ENCODE measurements around the gene DMRTA1.
A peak's percentile ranks its signal among the peaks of the same experiment; 100 is the strongest.

DMRTA1 gene

DNA sequence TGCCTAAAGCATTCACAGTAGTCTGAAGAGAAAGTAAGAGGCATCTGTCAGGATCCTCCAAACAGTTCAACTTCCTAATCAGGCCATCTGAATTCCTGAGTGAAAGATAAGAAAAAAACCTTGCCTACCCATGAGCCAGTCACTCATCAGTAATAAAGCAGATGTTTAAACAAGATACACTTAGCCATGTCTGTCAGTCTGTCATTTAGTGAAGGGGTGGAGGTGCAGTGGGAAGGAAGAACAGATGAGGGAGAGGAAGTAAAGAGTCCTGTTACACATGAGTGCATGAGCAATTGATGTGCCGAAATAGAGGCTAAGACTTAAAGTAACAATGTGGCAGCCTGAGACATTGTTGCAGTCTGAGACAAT, 29.9 kb upstream of the DMRTA1 start:
- no peak overlapping the region for H3K23ac ChIP-seq (ENCODE audit: low read length)
- no peak overlapping the region for H4K5ac ChIP-seq (ENCODE audit: low read length)
- no peak overlapping the region for H3K4me2 ChIP-seq (ENCODE audit: low read length)
- DNase-seq = peak; percentile 51
- H2BK15ac ChIP-seq (replicated peaks; ENCODE audit: low read depth) = no peak overlapping the region
- H3K56ac ChIP-seq (ENCODE audit: low read length) = no peak overlapping the region
- H3K27ac ChIP-seq (ENCODE audit: low read depth, low read length) = no peak overlapping the region
- H3K4ac ChIP-seq (ENCODE audit: low read depth, low read length) = no peak overlapping the region
- no peaks in the 10 kb centered on the region for H3K79me1 ChIP-seq (ENCODE audit: low read length)
- whole genome bisulfite sequencing (ENCODE audit: extremely low coverage, insufficient coverage, low lambda C conversion rate) = no CpG with 5 or more reads among the region's 1 CpG
- H3K18ac ChIP-seq (ENCODE audit: low read length) = no peak overlapping the region
- H4K8ac ChIP-seq (ENCODE audit: low read depth, low read length) = no peak overlapping the region
- no peak overlapping the region for H2AK5ac ChIP-seq (ENCODE audit: low read length)
- no peaks in the 10 kb centered on the region for H3K79me2 ChIP-seq (ENCODE audit: control insufficient read depth, insufficient read depth, low read length)
- H3K4me3 ChIP-seq (ENCODE audit: low read length) = no peak overlapping the region
- H3K27me3 ChIP-seq (ENCODE audit: insufficient read depth, low read length, poor library complexity) = no peaks in the 10 kb centered on the region
- H2BK5ac ChIP-seq (ENCODE audit: low read length) = no peak overlapping the region
- H3K4me1 ChIP-seq (ENCODE audit: control insufficient read depth, low read depth, low read length) = no peaks in the 10 kb centered on the region
- H2BK120ac ChIP-seq (ENCODE audit: low read depth, low read length) = no peak overlapping the region
- no peak overlapping the region for H3K9ac ChIP-seq (ENCODE audit: low read length)
- no peaks in the 10 kb centered on the region for H3K36me3 ChIP-seq (ENCODE audit: control insufficient read depth, insufficient read depth, low read length)

DNA sequence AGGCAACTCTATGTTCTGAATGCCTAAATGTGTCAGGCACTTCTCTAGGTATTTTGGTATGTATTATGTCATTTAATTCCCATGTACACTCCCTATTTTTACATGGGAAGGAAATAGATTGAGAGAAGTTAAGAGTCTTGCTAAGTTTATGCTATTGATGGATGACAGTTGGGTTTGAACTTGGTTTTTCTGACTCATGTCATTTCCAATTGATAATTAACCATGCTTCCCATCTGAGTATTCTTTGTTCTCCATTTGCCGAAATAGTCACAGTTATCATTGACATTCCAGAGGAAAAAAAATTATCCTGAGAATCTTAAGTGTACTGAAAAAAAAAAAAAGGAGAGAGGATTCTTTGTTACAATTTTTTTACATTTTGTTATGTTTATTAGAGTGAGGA, 23.1 kb upstream of the DMRTA1 start:
- Histone ChIP-seq H2BK120ac (ENCODE audit: low read depth, low read length) (no peak overlapping the region), H3K4me1 (ENCODE audit: control insufficient read depth, low read depth, low read length) (no peaks in the 10 kb centered on the region), H3K27ac (ENCODE audit: low read depth, low read length) (no peak overlapping the region), H3K36me3 (ENCODE audit: control insufficient read depth, insufficient read depth, low read length) (no peaks in the 10 kb centered on the region), H4K5ac (ENCODE audit: low read length) (no peak overlapping the region), H3K9ac (ENCODE audit: low read length) (no peak overlapping the region), H4K8ac (ENCODE audit: low read depth, low read length) (no peak overlapping the region), H3K4ac (ENCODE audit: low read depth, low read length) (no peak overlapping the region), H3K23ac (ENCODE audit: low read length) (no peak overlapping the region), H2BK15ac (replicated peaks; ENCODE audit: low read depth) (no peak overlapping the region), H3K4me2 (ENCODE audit: low read length) (no peak overlapping the region), H2BK5ac (ENCODE audit: low read length) (no peak overlapping the region), H3K56ac (ENCODE audit: low read length) (no peak overlapping the region), H3K18ac (ENCODE audit: low read length) (no peak overlapping the region), H3K79me2 (ENCODE audit: control insufficient read depth, insufficient read depth, low read length) (no peaks in the 10 kb centered on the region), H3K27me3 (ENCODE audit: insufficient read depth, low read length, poor library complexity) (no peaks in the 10 kb centered on the region), H3K79me1 (ENCODE audit: low read length) (no peaks in the 10 kb centered on the region), H3K4me3 (ENCODE audit: low read length) (no peak overlapping the region), H2AK5ac (ENCODE audit: low read length) (no peak overlapping the region)
- no CpG with 5 or more reads among the region's 1 CpG for WGBS (ENCODE audit: extremely low coverage, insufficient coverage, low lambda C conversion rate)
- no peak for DNase-seq

DNA sequence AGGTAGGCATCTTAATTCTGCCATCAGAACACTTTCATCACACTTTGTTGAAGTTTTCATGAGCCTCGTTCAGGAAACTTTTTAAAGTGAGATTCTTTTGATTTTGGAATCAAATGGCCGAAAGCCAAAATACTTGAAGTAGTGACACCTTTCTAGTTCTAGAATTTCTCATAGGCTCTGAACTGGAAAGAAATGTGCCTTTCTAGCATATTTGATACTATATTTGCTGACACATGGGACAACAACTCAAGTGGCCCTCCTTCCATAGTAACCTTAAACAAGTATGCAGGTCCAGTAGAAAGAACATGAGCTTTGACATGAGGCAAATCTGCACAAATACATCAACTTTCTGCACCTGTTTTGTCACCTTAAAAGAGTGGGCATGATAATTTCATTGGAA, 22.0 kb upstream of the DMRTA1 start:
- no peaks in the 10 kb centered on the region for H3K4me1 ChIP-seq (ENCODE audit: control insufficient read depth, low read depth, low read length)
- H4K8ac ChIP-seq (ENCODE audit: low read depth, low read length) = no peak overlapping the region
- H3K79me1 ChIP-seq (ENCODE audit: low read length) = no peaks in the 10 kb centered on the region
- H3K9ac ChIP-seq (ENCODE audit: low read length) = no peak overlapping the region
- H3K4me3 ChIP-seq (ENCODE audit: low read length) = no peak overlapping the region
- H3K18ac ChIP-seq (ENCODE audit: low read length) = no peak overlapping the region
- H2AK5ac ChIP-seq (ENCODE audit: low read length) = no peak overlapping the region
- DNase-seq = no peak
- no peaks in the 10 kb centered on the region for H3K79me2 ChIP-seq (ENCODE audit: control insufficient read depth, insufficient read depth, low read length)
- H4K5ac ChIP-seq (ENCODE audit: low read length) = no peak overlapping the region
- H3K36me3 ChIP-seq (ENCODE audit: control insufficient read depth, insufficient read depth, low read length) = no peaks in the 10 kb centered on the region
- H3K4me2 ChIP-seq (ENCODE audit: low read length) = no peak overlapping the region
- WGBS (ENCODE audit: extremely low coverage, insufficient coverage, low lambda C conversion rate) = no CpG with 5 or more reads among the region's 2 CpGs
- no peak overlapping the region for H3K27ac ChIP-seq (ENCODE audit: low read depth, low read length)
- H3K4ac ChIP-seq (ENCODE audit: low read depth, low read length) = no peak overlapping the region
- no peak overlapping the region for H2BK5ac ChIP-seq (ENCODE audit: low read length)
- no peaks in the 10 kb centered on the region for H3K27me3 ChIP-seq (ENCODE audit: insufficient read depth, low read length, poor library complexity)
- H3K23ac ChIP-seq (ENCODE audit: low read length) = no peak overlapping the region
- no peak overlapping the region for H3K56ac ChIP-seq (ENCODE audit: low read length)
- H2BK120ac ChIP-seq (ENCODE audit: low read depth, low read length) = no peak overlapping the region
- no peak overlapping the region for H2BK15ac ChIP-seq (replicated peaks; ENCODE audit: low read depth)

DNA sequence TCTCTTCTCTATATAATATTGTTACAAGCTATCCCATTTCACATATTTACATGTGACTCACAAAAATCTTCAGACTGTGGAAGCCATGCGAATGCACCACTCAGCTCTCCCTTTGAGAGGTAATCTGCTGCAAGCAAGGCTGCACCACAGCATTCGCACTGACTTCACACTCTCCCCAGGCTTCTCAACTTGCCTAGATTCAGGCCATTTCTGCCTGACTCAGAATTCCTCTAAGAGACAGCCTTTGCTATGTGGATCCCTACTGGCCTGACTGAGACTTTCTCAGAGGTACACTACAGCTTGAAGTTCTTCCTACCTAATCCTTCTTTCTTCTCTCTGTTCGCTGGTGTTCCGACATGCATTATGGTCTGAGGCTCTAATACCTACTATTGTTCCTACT, 21.1 kb upstream of the DMRTA1 start:
- no peak overlapping the region for H4K5ac ChIP-seq (ENCODE audit: low read length)
- H3K18ac ChIP-seq (ENCODE audit: low read length) = no peak overlapping the region
- no peak overlapping the region for H3K23ac ChIP-seq (ENCODE audit: low read length)
- H2AK5ac ChIP-seq (ENCODE audit: low read length) = no peak overlapping the region
- H3K79me1 ChIP-seq (ENCODE audit: low read length) = no peaks in the 10 kb centered on the region
- H3K4me1 ChIP-seq (ENCODE audit: control insufficient read depth, low read depth, low read length) = no peaks in the 10 kb centered on the region
- no peaks in the 10 kb centered on the region for H3K27me3 ChIP-seq (ENCODE audit: insufficient read depth, low read length, poor library complexity)
- no peak overlapping the region for H3K4me2 ChIP-seq (ENCODE audit: low read length)
- no peak overlapping the region for H3K27ac ChIP-seq (ENCODE audit: low read depth, low read length)
- no peak overlapping the region for H3K56ac ChIP-seq (ENCODE audit: low read length)
- H3K79me2 ChIP-seq (ENCODE audit: control insufficient read depth, insufficient read depth, low read length) = no peaks in the 10 kb centered on the region
- no peak overlapping the region for H3K4ac ChIP-seq (ENCODE audit: low read depth, low read length)
- H3K4me3 ChIP-seq (ENCODE audit: low read length) = no peak overlapping the region
- peak; percentile 93 for DNase-seq
- no peak overlapping the region for H2BK120ac ChIP-seq (ENCODE audit: low read depth, low read length)
- no CpG with 5 or more reads among the region's 4 CpGs for WGBS (ENCODE audit: extremely low coverage, insufficient coverage, low lambda C conversion rate)
- no peak overlapping the region for H4K8ac ChIP-seq (ENCODE audit: low read depth, low read length)
- no peak overlapping the region for H2BK15ac ChIP-seq (replicated peaks; ENCODE audit: low read depth)
- H3K9ac ChIP-seq (ENCODE audit: low read length) = no peak overlapping the region
- no peak overlapping the region for H2BK5ac ChIP-seq (ENCODE audit: low read length)
- H3K36me3 ChIP-seq (ENCODE audit: control insufficient read depth, insufficient read depth, low read length) = no peaks in the 10 kb centered on the region

GRCh38 chr9:22427226-22427880, 19.3 kb upstream of the DMRTA1 start:
- Histone ChIP-seq H3K18ac (ENCODE audit: low read length) (no peak overlapping the region), H3K23ac (ENCODE audit: low read length) (no peak overlapping the region), H3K4me1 (ENCODE audit: control insufficient read depth, low read depth, low read length) (no peaks in the 10 kb centered on the region), H3K9ac (ENCODE audit: low read length) (no peak overlapping the region), H3K79me1 (ENCODE audit: low read length) (no peaks in the 10 kb centered on the region), H3K36me3 (ENCODE audit: control insufficient read depth, insufficient read depth, low read length) (no peaks in the 10 kb centered on the region), H4K8ac (ENCODE audit: low read depth, low read length) (no peak overlapping the region), H3K4ac (ENCODE audit: low read depth, low read length) (no peak overlapping the region), H3K27me3 (ENCODE audit: insufficient read depth, low read length, poor library complexity) (no peaks in the 10 kb centered on the region), H3K27ac (ENCODE audit: low read depth, low read length) (no peak overlapping the region), H3K79me2 (ENCODE audit: control insufficient read depth, insufficient read depth, low read length) (no peaks in the 10 kb centered on the region), H2BK5ac (ENCODE audit: low read length) (no peak overlapping the region), H3K4me3 (ENCODE audit: low read length) (no peak overlapping the region), H2BK15ac (replicated peaks; ENCODE audit: low read depth) (no peak overlapping the region), H2AK5ac (ENCODE audit: low read length) (no peak overlapping the region), H2BK120ac (ENCODE audit: low read depth, low read length) (no peak overlapping the region), H3K56ac (ENCODE audit: low read length) (no peak overlapping the region), H4K5ac (ENCODE audit: low read length) (no peak overlapping the region), H3K4me2 (ENCODE audit: low read length) (no peak overlapping the region)
- no CpG with 5 or more reads among the region's 5 CpGs for WGBS (ENCODE audit: extremely low coverage, insufficient coverage, low lambda C conversion rate)
- DNase-seq = no peak

DNA sequence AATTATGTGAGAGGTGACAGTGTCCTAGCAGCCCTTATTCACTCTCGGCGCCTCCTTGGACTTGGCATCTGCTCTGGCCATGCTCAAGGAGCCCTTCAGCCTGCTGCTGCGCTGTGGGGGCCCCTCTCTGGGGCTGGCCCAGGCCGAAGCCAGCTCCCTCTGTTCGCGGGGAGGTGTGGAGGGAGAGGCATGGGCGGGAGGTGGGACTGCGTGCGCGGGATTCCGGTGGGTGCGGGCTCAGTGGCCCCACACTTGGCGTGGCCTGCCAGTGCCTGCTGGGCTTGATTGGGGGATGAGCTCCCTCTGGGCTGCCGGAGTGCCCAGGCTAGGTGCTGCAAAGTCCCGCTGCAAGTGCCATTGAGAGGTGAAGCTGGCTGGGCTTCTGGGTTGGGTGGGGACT, 12.9 kb upstream of the DMRTA1 start:
- Histone ChIP-seq H3K56ac (ENCODE audit: low read length) (no peak overlapping the region), H2BK120ac (ENCODE audit: low read depth, low read length) (no peak overlapping the region), H2AK5ac (ENCODE audit: low read length) (no peak overlapping the region), H3K18ac (ENCODE audit: low read length) (no peak overlapping the region), H3K79me1 (ENCODE audit: low read length) (no peaks in the 10 kb centered on the region), H4K5ac (ENCODE audit: low read length) (no peak overlapping the region), H3K4me3 (ENCODE audit: low read length) (no peak overlapping the region), H2BK15ac (replicated peaks; ENCODE audit: low read depth) (no peak overlapping the region), H3K4me2 (ENCODE audit: low read length) (no peak overlapping the region), H3K27me3 (ENCODE audit: insufficient read depth, low read length, poor library complexity) (no peaks in the 10 kb centered on the region), H3K4ac (ENCODE audit: low read depth, low read length) (no peak overlapping the region), H3K23ac (ENCODE audit: low read length) (no peak overlapping the region), H3K4me1 (ENCODE audit: control insufficient read depth, low read depth, low read length) (no peaks in the 10 kb centered on the region), H3K9ac (ENCODE audit: low read length) (no peak overlapping the region), H4K8ac (ENCODE audit: low read depth, low read length) (no peak overlapping the region), H3K36me3 (ENCODE audit: control insufficient read depth, insufficient read depth, low read length) (no peaks in the 10 kb centered on the region), H3K79me2 (ENCODE audit: control insufficient read depth, insufficient read depth, low read length) (no peaks in the 10 kb centered on the region), H2BK5ac (ENCODE audit: low read length) (no peak overlapping the region), H3K27ac (ENCODE audit: low read depth, low read length) (no peak overlapping the region)
- no CpG with 5 or more reads among the region's 15 CpGs for WGBS (ENCODE audit: extremely low coverage, insufficient coverage, low lambda C conversion rate)
- no peak for DNase-seq

Measured in mesendoderm (in vitro differentiated cells).